HepG2 (cell line): ENCODE data around the gene CPEB3. TPM values are rescaled to one million over a fixed set of nuclear protein-coding genes. Genes with fewer than 3 reads are reported as not detected.

Source experiments
- ADNP ChIP-seq: sonication (generic); formaldehyde crosslinking; IDR thresholded peaks from 2 replicates; pipeline ENCODE4 v1.4.0; 2020; ENCODE audit warnings: missing genetic modification reagents
- AHR ChIP-seq: IDR thresholded peaks from 2 replicates; pipeline ENCODE4 v1.6.1; 2018; ENCODE audit warnings: missing genetic modification reagents, missing compliant biosample characterization
- CBX2 ChIP-seq, 2 experiments: fragments of 200-600 bp in 1 of 2; sonication (generic); formaldehyde crosslinking in 1 of 2; IDR thresholded peaks; 2 replicates each; pipeline versions ENCODE4 v1.7.0 to v1.8.1; 2018 to 2022; ENCODE audit warnings: low read depth in 2 of 2, low read length in 1 of 2, mild to moderate bottlenecking in 1 of 2, missing genetic modification reagents in 1 of 2
- CREM ChIP-seq, 2 experiments: sonication (generic) in 1 of 2; formaldehyde crosslinking in 1 of 2; IDR thresholded peaks; 2 replicates each; pipeline versions ENCODE4 v1.4.0 to v1.6.1; 2016 to 2020; ENCODE audit warnings: antibody characterized with exemption in 1 of 2, mild to moderate bottlenecking in 1 of 2, missing genetic modification reagents in 1 of 2
- EZH2 ChIP-seq: conservative IDR thresholded peaks from 2 replicates; pipeline ENCODE4 v1.6.1; 2012; ENCODE audit warnings: mild to moderate bottlenecking, low read depth, low read length, moderate library complexity
- FOXP1 ChIP-seq, 2 experiments: fragments of 450-650 bp in 1 of 2; IDR thresholded peaks; 2 replicates each; pipeline ENCODE4 v1.6.1; 2017 to 2018; ENCODE audit warnings: antibody characterized with exemption in 1 of 2
- HOXA3 ChIP-seq: sonication (generic); formaldehyde crosslinking; IDR thresholded peaks from 2 replicates; pipeline ENCODE4 v1.5.0; 2020; ENCODE audit warnings: missing genetic modification reagents
- NBN ChIP-seq: fragments of 450-650 bp; conservative IDR thresholded peaks from 2 replicates; pipeline ENCODE4 v1.6.1; 2017
- PCBP1 ChIP-seq: fragments of 200-400 bp; formaldehyde crosslinking; IDR thresholded peaks from 2 replicates; pipeline ENCODE4 v1.6.1; 2017; ENCODE audit warnings: mild to moderate bottlenecking, low read depth, low read length, borderline replicate concordance
- PHF21A ChIP-seq: sonication (generic); formaldehyde crosslinking; IDR thresholded peaks from 2 replicates; pipeline ENCODE4 v1.5.0; 2020; ENCODE audit warnings: mild to moderate bottlenecking, missing genetic modification reagents
- PHF8 ChIP-seq: sonication (generic); formaldehyde crosslinking; IDR thresholded peaks from 2 replicates; pipeline ENCODE4 v1.5.0; 2020; ENCODE audit warnings: missing genetic modification reagents
- SMAD9 ChIP-seq: sonication (generic); formaldehyde crosslinking; IDR thresholded peaks from 2 replicates; pipeline ENCODE4 v1.5.1; 2020; ENCODE audit warnings: mild to moderate bottlenecking, missing genetic modification reagents
- TCF7 ChIP-seq: sonication (generic); IDR thresholded peaks from 2 replicates; pipeline ENCODE4 v1.6.1; 2016; ENCODE audit warnings: antibody characterized with exemption, low read depth
- ZNF160 ChIP-seq: sonication (generic); formaldehyde crosslinking; IDR thresholded peaks from 2 replicates; pipeline ENCODE4 v1.8.0; 2022; ENCODE audit warnings: mild to moderate bottlenecking, inconsistent platforms, missing genetic modification reagents
- ZNF350 ChIP-seq: sonication (generic); formaldehyde crosslinking; IDR thresholded peaks from 2 replicates; pipeline ENCODE4 v1.4.0; 2020; ENCODE audit warnings: mild to moderate bottlenecking, low read depth, missing genetic modification reagents, borderline replicate concordance
- ZNF468 ChIP-seq: sonication (generic); formaldehyde crosslinking; IDR thresholded peaks from 2 replicates; pipeline ENCODE4 v1.8.0; 2022; ENCODE audit warnings: mild to moderate bottlenecking, moderate library complexity, missing genetic modification reagents
- ZNF484 ChIP-seq: sonication (generic); formaldehyde crosslinking; IDR thresholded peaks from 2 replicates; pipeline ENCODE4 v1.5.1; 2020; ENCODE audit warnings: mild to moderate bottlenecking, low read depth, missing genetic modification reagents, borderline replicate concordance
- ZNF564 ChIP-seq: sonication (generic); formaldehyde crosslinking; IDR thresholded peaks from 2 replicates; pipeline ENCODE4 v1.8.1; 2023; ENCODE audit warnings: mild to moderate bottlenecking, missing genetic modification reagents
- ZNF720 ChIP-seq: sonication (generic); formaldehyde crosslinking; IDR thresholded peaks from 2 replicates; pipeline ENCODE4 v1.4.0; 2020; ENCODE audit warnings: missing genetic modification reagents
- ZNF83 ChIP-seq: sonication (generic); formaldehyde crosslinking; IDR thresholded peaks from 2 replicates; pipeline ENCODE4 v1.4.0; 2020; ENCODE audit warnings: missing genetic modification reagents, mild to moderate bottlenecking, borderline replicate concordance
- ZSCAN31 ChIP-seq: sonication (generic); formaldehyde crosslinking; IDR thresholded peaks from 2 replicates; pipeline ENCODE4 v1.5.0; 2020; ENCODE audit warnings: low read depth, mild to moderate bottlenecking, missing genetic modification reagents
- polyA plus RNA-seq, 8 experiments: library from polyadenylated mRNA; depleted of rRNA in 3 of 8; stranded (reverse) in 7 of 8; unstranded in 1 of 8; fragments of >200 nt; fragmentation: Illumina TruSeq in 4 of 8; extraction: Trizol in 4 of 8; gene quantifications; 2 replicates each; pipeline versions ENCODE4 v1.2.1 to v1.2.3, GENCODE V29; 2011 to 2016; ENCODE audit warnings: low read depth in 4 of 8, missing spikeins in 1 of 8, mixed read lengths in 1 of 8; ENCODE audit not compliant: insufficient read depth in 1 of 8
- total RNA-seq, 5 experiments: library from RNA; depleted of rRNA; stranded (reverse); fragments of >200 nt; fragmentation: Illumina TruSeq; extraction: Trizol; gene quantifications; 2 replicates each; pipeline ENCODE4 v1.2.3, GENCODE V29; 2016; ENCODE audit warnings: low read depth in 1 of 5
- TF ChIP-seq, protein P1 (sequence below): sonication (generic); formaldehyde crosslinking; IDR thresholded peaks from 2 replicates; pipeline ENCODE4 v1.4.0; 2020; ENCODE audit warnings: mild to moderate bottlenecking, missing genetic modification reagents
- TF ChIP-seq, protein P2 (sequence below): sonication (generic); formaldehyde crosslinking; IDR thresholded peaks from 2 replicates; pipeline ENCODE4 v1.4.0; 2020; ENCODE audit warnings: missing genetic modification reagents
- TF ChIP-seq, protein P3 (sequence below): sonication (generic); formaldehyde crosslinking; IDR thresholded peaks from 2 replicates; pipeline ENCODE4 v1.9.0; 2021; ENCODE audit warnings: missing genetic modification reagents, mild to moderate bottlenecking, borderline replicate concordance
- TF ChIP-seq, protein P4 (sequence below): IDR thresholded peaks from 2 replicates; pipeline ENCODE4 v1.6.1; 2016; ENCODE audit warnings: missing compliant biosample characterization, missing genetic modification reagents, borderline replicate concordance

Gene CPEB3
- total and polyA plus RNA-seq, 2 of the 13 experiments (the other 11 are each of a cell fraction or from before 2014, with no cell fraction given), result 0.66 to 0.70 TPM

DNA sequence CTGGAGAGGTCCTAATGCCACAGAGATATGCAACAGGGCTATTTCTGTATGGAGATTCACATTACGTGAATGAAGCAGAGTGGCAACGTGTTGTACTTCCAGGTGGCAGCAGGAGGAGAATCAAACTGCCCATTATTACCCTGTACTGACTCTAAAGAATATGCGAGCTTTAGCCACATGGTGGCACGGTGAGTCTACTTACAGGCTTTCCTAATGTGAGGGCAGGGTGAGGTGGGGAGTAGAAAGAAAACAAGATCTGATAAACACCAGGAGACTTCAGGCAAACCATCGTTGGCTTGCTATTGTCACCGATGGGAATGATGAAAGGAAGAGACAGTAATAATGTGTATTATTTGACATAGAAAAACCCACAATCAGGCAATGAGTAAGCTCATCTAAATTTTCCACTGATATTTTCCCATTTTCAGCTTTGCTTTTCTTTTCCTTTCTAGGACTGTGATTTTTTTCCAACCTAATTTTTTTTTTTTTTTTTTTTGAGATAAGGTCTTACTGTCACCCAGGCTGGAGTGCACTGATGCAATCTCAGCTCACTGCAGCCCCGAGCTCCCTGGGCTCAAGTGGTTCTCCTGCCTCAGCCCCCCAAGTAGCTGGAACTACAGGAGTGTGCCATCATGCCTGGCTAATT is 203.0 kb downstream of the CPEB3 start (continued):
- TF ChIP-seq, protein P1, sequence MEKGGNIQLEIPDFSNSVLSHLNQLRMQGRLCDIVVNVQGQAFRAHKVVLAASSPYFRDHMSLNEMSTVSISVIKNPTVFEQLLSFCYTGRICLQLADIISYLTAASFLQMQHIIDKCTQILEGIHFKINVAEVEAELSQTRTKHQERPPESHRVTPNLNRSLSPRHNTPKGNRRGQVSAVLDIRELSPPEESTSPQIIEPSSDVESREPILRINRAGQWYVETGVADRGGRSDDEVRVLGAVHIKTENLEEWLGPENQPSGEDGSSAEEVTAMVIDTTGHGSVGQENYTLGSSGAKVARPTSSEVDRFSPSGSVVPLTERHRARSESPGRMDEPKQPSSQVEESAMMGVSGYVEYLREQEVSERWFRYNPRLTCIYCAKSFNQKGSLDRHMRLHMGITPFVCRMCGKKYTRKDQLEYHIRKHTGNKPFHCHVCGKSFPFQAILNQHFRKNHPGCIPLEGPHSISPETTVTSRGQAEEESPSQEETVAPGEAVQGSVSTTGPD, result no peak
- no peak for TF ChIP-seq CBX2 (IDR thresholded peaks at IDR 0.05; ENCODE audit: low read depth, low read length)
- no peak for TF ChIP-seq CBX2 (CRISPR knock-in tag; IDR thresholded peaks at IDR 0.05; ENCODE audit: low read depth)
- TF ChIP-seq EZH2, result no peak
- TF ChIP-seq, protein P2, sequence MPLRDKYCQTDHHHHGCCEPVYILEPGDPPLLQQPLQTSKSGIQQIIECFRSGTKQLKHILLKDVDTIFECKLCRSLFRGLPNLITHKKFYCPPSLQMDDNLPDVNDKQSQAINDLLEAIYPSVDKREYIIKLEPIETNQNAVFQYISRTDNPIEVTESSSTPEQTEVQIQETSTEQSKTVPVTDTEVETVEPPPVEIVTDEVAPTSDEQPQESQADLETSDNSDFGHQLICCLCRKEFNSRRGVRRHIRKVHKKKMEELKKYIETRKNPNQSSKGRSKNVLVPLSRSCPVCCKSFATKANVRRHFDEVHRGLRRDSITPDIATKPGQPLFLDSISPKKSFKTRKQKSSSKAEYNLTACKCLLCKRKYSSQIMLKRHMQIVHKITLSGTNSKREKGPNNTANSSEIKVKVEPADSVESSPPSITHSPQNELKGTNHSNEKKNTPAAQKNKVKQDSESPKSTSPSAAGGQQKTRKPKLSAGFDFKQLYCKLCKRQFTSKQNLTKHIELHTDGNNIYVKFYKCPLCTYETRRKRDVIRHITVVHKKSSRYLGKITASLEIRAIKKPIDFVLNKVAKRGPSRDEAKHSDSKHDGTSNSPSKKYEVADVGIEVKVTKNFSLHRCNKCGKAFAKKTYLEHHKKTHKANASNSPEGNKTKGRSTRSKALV, result no peak
- TF ChIP-seq ZNF564 (CRISPR knock-in tag), result no peak
- TF ChIP-seq, protein P3, sequence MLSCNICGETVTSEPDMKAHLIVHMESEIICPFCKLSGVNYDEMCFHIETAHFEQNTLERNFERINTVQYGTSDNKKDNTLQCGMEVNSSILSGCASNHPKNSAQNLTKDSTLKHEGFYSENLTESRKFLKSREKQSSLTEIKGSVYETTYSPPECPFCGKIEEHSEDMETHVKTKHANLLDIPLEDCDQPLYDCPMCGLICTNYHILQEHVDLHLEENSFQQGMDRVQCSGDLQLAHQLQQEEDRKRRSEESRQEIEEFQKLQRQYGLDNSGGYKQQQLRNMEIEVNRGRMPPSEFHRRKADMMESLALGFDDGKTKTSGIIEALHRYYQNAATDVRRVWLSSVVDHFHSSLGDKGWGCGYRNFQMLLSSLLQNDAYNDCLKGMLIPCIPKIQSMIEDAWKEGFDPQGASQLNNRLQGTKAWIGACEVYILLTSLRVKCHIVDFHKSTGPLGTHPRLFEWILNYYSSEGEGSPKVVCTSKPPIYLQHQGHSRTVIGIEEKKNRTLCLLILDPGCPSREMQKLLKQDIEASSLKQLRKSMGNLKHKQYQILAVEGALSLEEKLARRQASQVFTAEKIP (CRISPR knock-in tag), result no peak
- TF ChIP-seq, protein P4, sequence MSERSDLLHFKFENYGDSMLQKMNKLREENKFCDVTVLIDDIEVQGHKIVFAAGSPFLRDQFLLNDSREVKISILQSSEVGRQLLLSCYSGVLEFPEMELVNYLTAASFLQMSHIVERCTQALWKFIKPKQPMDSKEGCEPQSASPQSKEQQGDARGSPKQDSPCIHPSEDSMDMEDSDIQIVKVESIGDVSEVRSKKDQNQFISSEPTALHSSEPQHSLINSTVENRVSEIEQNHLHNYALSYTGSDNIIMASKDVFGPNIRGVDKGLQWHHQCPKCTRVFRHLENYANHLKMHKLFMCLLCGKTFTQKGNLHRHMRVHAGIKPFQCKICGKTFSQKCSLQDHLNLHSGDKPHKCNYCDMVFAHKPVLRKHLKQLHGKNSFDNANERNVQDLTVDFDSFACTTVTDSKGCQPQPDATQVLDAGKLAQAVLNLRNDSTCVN (CRISPR knock-in tag), result no peak
- TF ChIP-seq ZNF484, result no peak
- TF ChIP-seq FOXP1 (IDR thresholded peaks at IDR 0.05), result no peak
- peak; percentile 48; the same call in 1 of the 2 replicates for TF ChIP-seq FOXP1 (CRISPR knock-in tag; IDR thresholded peaks at IDR 0.05)
- no peak for TF ChIP-seq SMAD9 (CRISPR knock-in tag)
- no peak for TF ChIP-seq ZNF83 (CRISPR knock-in tag)
- TF ChIP-seq PHF8 (CRISPR knock-in tag), result no peak
- TF ChIP-seq AHR (CRISPR knock-in tag), result no peak
- no peak for TF ChIP-seq PCBP1
- no peak for TF ChIP-seq ZNF468 (CRISPR knock-in tag)
- no peak for TF ChIP-seq NBN
- no peak for TF ChIP-seq ZSCAN31 (CRISPR knock-in tag)
- TF ChIP-seq CREM (IDR thresholded peaks at IDR 0.05), result no peak
- no peak for TF ChIP-seq CREM (CRISPR knock-in tag; IDR thresholded peaks at IDR 0.05)
- no peak for TF ChIP-seq ADNP
- no peak for TF ChIP-seq HOXA3 (CRISPR knock-in tag)
- no peak for TF ChIP-seq ZNF160 (CRISPR knock-in tag)
- no peak for TF ChIP-seq ZNF720 (CRISPR knock-in tag)
- no peak for TF ChIP-seq ZNF350 (CRISPR knock-in tag)
- TF ChIP-seq PHF21A (CRISPR knock-in tag), result no peak
- no peak for TF ChIP-seq TCF7
